GM12873 (cell line): Measurements from ENCODE around the gene SERINC5.

ENCODE experiments used
- TF ChIP-seq, protein P1 (sequence below): IDR thresholded peaks from 2 replicates; pipeline ENCODE4 v1.5.1; 2012; ENCODE audit warnings: low read depth, mild to moderate bottlenecking, moderate library complexity, low read length, control low read depth; ENCODE audit not compliant: insufficient read depth; ENCODE audit errors: missing control alignments

The SERINC5 gene

GRCh38 chr5:80150731-80151130 lies 105.1 kb downstream of the SERINC5 start:
- TF ChIP-seq, protein P1, sequence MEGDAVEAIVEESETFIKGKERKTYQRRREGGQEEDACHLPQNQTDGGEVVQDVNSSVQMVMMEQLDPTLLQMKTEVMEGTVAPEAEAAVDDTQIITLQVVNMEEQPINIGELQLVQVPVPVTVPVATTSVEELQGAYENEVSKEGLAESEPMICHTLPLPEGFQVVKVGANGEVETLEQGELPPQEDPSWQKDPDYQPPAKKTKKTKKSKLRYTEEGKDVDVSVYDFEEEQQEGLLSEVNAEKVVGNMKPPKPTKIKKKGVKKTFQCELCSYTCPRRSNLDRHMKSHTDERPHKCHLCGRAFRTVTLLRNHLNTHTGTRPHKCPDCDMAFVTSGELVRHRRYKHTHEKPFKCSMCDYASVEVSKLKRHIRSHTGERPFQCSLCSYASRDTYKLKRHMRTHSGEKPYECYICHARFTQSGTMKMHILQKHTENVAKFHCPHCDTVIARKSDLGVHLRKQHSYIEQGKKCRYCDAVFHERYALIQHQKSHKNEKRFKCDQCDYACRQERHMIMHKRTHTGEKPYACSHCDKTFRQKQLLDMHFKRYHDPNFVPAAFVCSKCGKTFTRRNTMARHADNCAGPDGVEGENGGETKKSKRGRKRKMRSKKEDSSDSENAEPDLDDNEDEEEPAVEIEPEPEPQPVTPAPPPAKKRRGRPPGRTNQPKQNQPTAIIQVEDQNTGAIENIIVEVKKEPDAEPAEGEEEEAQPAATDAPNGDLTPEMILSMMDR = no peak

DNA sequence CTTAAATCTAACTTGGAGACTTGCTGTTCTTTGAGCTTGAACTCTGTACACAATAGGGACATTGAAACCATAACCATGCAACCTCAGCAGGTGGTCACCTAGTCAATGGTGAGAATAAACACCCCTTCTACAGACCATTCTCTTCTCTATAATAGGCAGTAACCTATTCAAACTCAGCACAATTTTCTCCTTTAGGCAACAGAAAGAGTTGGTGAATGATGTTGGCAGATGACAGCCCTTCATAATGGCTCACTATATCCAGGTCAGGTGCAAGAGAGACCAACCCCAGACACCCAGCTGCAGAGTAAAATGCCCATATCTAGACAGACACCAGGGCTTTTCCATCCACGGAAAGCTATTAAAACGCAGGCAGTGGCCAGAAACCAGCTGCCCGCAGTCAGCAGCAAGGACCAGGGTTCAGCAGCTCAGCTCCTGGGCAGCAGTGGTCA lies 106.7 kb downstream of the SERINC5 start:
- TF ChIP-seq, protein P1 = no peak

GRCh38 chr5:80147119-80147815 lies 108.6 kb downstream of the SERINC5 start:
- TF ChIP-seq, protein P1 = no peak

GRCh38 chr5:80146046-80146445 lies 109.8 kb downstream of the SERINC5 start:
- TF ChIP-seq, protein P1 = no peak

- TF ChIP-seq, protein P1 = no peak
These were observed 112.4 kb downstream of the SERINC5 start for GRCh38 chr5:80143491-80143890.

- TF ChIP-seq, protein P1 = no peak
These were observed 112.9 kb downstream of the SERINC5 start for GRCh38 chr5:80142996-80143395.

DNA sequence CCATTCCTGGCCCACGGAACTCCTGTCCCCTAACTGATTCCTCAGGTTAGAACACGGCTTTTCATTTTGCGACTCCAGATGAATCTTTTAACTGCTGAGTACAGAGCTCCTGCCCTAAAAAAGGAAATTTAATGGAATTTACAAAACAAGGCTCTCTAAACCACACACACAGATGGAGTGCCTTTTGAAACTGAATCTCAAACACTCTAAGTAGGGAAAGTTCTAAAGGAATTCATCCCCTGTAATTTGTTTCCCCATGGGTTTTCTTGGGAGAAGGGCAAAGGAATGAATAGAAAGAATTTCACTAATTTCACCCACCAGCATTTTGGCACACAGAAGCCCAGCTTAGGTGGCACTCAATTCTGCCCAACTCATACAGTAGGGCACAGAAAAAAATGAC lies 114.2 kb downstream of the SERINC5 start:
- TF ChIP-seq, protein P1 = no peak
